NOMO-1 treated with dmso at 0.1 percent for 144 hours (cell line): ENCODE results near the gene GZMM.
A peak's percentile ranks its signal among the peaks of the same experiment; 100 is the strongest.

Experiments
- DNase-seq: peaks from one replicate; lab custom pipeline; 2025; ENCODE audit not compliant: unreplicated experiment; lab: John Stamatoyannopoulos, UW

Gene GZMM

DNA sequence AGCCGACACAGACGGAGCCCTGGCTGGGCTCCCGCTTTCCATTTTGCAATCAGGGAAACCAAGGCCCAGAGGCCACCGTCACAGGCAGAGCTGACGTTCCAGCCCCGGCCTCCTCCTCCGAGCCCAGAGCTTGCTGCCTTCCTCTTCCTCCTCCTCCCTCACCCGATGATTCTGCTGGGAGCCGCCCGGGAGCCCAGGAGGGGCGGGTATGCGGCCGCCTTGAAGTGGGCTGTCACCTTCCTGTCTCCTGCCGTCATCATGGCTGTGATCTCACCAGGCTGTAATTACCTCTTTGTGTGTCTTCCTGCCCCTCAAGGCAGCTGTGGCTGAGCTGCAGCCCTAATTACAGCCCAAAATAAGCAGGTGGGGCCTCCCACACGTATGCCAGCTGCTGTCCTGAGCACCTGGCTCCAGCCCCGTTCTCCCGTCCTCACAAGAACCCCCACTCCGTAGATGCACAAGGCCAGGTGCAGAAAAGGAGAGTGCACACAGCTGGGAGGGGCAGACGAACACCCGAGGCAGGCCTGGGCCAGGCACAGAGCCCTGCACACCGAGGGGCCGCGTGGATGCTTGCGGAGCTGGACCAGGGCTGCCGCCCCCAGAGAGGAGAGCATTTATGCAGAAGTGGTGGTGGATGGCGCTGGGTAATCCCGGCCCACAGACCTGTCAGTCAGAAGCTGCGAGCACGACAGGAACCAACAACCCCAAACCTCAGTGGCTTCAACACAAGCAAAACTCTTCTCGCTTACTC lies 32.6 kb upstream of the GZMM start:
- peak; percentile 79 for DNase-seq

- DNase-seq: no peak
Observed at GRCh38 chr19:512547-513365, 31.1 kb upstream of the GZMM start.

- DNase-seq: no peak
Observed at GRCh38 chr19:513368-514165, 30.3 kb upstream of the GZMM start.

GRCh38 chr19:514166-514663 lies 29.6 kb upstream of the GZMM start:
- no peak for DNase-seq

DNA sequence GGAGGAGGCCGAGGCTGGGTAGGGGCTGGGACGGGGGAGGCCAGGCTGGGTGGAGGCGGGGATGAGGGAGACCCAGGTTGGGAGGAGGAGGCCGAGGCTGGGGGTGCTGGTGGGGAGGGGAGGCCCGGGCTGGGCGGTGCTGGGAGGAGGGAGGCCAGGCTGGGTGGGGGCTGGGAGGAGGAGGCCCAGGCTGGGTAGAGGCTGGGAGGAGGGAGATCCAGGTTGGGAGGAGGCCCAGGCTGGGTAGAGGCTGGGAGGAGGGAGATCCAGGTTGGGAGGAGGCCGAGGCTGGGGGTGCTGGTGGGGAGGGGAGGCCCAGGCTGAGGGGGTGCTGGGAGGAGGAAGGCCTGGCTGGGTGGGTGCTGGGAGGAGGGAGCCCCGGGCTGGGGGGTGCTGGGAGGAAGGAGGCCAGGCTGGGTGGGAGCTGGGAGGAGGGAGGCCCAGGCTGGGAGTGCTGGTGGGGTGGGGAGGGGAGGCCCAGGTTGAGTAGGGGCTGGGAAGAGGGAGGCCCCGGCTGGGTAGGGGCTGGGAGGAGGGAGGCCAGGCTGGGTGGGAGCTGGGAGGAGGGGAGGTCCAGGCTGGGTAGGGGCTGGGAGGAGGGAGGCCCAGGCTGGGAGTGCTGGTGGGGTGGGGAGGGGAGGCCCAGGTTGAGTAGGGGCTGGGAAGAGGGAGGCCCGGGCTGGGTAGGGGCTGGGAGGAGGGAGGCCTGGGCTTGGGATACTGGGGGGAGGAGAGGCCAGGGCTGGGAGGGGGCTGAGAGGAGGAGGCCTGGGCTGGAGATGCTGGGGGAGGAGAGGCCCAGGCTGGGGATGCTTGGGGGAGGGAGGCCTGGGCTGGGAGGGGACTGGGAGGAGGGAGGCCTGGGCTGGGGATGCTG lies 25.9 kb upstream of the GZMM start:
- DNase-seq: no peak

DNA sequence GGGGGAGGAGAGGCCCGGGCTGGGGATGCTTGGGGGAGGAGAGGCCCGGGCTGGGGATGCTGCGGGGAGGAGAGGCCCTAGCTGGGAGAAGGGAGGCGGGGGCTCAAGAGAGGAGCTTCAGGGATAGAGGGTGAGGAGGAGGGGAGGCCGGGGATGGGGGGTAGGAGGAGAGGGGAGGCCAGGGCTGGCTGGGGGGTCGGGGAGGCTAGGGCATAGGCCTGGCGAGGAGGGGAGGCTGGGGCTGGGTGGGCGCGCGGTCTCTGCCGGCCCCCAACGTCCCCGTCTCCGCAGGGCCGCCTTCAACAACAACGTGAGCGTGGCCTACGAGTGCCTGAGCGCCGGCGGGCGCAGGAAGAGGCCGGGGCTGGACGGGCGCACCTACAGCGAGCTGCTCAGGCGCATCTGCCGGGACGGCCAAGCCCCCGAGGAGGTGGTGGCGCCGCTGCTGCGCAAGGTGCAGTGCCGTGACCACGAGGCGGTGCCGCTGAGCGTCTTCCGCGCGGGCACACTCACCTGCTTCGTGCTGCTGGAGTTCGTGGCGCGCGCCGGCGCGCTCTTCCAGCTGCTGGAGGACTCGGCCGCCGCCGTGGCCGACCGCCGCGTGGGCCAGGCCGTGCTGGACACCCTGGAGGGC lies 25.1 kb upstream of the GZMM start:
- no peak for DNase-seq

DNA sequence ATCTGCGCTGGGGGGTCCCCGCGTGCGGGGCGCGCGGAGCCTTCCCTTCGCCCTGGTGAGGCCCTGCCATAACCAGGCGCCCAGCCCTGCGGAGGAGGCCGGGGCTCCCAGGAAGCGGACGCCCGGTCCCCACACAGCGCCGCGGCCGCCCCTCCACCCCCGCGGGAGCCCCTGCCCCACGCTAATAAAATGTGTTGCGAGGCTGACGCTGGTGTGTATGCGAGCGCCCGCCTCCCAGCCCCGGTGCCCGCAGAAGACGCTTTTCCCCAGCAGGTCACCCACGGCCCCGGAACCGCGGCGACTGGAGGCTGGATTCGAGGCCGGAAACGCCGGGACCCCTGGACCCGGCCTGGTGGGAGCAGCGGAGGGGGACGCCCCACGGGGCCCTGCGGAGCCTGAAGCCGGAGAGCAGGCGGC lies 24.4 kb upstream of the GZMM start:
- DNase-seq: no peak

- no peak for DNase-seq
Observed at GRCh38 chr19:522726-523125, 21.1 kb upstream of the GZMM start.

DNA sequence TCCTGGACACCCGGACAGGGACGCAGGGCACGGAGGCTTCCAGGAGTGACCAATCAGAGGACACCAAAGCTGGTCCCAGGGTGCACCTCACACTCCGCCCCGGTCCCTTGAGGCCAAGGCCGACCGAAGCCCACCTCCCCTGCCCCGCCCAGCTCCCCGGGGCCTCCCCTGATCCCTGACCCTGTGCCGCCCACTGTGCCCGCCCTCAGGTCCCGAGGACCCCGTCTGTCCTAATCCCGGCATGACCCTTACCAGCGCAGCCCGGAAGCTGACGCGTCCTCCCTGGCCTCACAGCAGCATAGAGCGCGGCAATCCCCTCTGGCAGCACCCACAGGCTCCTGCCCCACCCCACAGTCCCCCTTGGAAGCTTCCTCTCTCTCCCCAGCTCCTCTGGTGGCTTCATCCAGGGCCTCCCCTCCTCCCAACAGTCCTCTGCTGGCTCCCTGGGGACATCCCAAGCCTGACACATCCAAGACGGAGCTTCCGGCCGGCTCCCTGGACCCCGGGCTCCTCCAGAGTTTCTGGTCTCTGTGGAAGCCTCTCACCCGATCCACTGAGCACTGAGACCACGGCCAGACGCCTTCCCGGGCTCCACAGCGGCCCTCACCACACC lies 19.7 kb upstream of the GZMM start:
- no peak for DNase-seq

GRCh38 chr19:525029-525428 lies 18.8 kb upstream of the GZMM start:
- DNase-seq: no peak

GRCh38 chr19:525857-526419 lies 17.9 kb upstream of the GZMM start:
- no peak for DNase-seq

- DNase-seq: no peak
Observed at GRCh38 chr19:530134-531008, 13.5 kb upstream of the GZMM start.

- DNase-seq: peak; percentile 72
Observed at GRCh38 chr19:531009-531752, 12.7 kb upstream of the GZMM start.

DNA sequence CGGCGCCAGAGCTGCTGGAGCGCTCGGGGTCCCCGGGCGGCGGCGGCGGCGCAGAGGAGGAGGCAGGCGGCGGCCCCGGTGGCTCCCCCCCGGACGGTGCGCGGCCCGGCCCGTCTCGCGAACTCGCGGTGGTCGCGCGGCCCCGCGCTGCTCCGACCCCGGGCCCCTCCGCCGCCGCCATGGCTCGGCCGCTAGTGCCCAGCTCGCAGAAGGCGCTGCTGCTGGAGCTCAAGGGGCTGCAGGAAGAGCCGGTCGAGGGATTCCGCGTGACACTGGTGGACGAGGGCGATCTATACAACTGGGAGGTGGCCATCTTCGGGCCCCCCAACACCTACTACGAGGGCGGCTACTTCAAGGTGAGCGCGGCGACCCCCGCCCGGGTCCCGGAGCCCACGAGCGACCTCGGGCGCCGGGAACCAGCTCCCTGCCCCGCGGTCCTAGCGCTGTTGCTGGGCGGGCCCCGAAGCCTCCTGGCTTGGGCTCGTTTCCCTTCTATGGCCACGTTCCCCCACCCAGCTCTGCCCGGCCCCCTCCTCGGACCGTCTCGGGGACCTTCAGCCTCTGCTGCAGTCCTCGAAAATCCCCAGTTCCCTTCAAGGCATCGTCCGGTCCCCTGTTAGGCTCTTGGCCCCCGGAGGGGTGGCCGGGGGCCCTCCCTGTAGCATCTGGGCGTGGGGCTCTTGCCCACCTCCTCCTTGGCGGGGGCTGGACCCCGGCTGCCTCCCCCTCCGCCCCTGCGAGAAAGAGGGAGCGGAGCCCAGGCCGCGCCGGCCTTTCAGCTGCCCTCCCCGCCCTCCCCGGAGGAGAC lies 11.9 kb upstream of the GZMM start, which contains the start of gene CDC34:
Gene CDC34 (plus strand): TSS at position 8 of the 808 bp plus-strand sequence. CDS start 172 bp downstream, at position 180.
- no peak for DNase-seq

DNA sequence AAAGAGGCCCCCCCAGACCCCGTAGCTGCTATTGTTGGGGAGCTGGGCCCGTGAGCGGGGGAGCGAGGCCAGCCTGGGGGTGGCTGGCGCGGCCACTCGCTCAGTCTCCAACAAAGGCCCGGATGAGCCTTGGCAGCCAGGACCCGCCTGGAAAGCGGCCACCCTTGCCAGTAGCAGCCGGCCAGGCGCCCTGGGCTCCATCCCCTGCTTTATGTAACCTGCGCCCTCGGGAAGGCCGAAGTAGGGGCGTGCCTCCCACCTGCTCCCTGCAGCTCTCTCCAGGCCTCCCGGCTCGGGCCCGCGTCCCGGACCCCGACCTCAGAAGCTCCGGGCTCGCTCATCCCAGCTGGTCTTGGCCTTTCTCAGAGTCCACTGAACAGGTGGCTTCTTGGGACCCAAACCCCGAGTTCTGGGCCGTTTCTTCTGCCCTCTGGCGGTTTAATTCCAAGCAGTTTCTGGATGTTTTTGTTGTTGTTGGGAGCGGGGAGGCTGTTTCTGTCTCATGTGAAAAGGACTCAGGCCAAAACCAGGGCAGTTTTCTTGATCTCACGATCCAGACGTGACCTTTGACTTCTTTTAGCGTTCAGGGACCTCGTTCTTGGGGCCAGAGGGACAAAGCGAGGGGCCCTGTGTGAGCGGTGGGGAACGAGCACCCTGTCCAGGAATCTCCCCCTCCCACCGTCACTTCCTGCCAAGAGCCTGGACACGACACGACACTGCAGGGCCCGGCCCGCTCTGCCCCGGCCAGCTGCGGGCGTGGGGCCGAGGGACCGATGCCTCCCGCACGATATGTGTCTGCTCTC lies 11.1 kb upstream of the GZMM start:
- peak; percentile 47 for DNase-seq
